Measurements from ENCODE around the gene GRM7.

The GRM7 gene

DNA sequence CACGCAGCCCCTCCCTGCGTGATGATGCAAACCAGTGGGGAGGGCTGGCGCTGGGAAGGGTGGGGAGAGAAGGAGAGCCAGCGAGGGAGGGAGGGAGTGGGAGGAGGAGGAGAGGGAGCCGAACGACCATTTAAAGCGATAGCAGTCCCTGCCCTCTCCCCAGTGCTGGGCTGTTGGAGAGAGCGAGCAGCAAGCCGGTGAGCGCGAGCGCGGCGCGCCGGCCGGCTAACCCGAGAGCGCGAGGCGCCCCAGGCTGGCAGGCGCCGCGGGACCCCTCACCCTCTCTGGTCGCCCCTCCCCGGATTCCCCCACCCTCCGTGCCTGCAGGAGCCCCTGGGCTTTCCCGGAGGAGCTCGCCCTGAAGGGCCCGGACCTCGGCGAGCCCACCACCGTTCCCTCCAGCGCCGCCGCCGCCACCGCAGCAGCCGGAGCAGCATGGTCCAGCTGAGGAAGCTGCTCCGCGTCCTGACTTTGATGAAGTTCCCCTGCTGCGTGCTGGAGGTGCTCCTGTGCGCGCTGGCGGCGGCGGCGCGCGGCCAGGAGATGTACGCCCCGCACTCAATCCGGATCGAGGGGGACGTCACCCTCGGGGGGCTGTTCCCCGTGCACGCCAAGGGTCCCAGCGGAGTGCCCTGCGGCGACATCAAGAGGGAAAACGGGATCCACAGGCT, at the start of gene GRM7:
Gene GRM7, plus strand, starts transcription at position 162 of the 671 bp plus-strand sequence.
- no peak for DNase-seq (ENCODE audit: low spot score)

GRCh38 chr3:6821411-6821810, 39.5 kb upstream of the GRM7 start:
- no peak for DNase-seq (ENCODE audit: low spot score)

- no peak for DNase-seq (ENCODE audit: low spot score)
These were observed 35.4 kb upstream of the GRM7 start for GRCh38 chr3:6825524-6825923.

DNA sequence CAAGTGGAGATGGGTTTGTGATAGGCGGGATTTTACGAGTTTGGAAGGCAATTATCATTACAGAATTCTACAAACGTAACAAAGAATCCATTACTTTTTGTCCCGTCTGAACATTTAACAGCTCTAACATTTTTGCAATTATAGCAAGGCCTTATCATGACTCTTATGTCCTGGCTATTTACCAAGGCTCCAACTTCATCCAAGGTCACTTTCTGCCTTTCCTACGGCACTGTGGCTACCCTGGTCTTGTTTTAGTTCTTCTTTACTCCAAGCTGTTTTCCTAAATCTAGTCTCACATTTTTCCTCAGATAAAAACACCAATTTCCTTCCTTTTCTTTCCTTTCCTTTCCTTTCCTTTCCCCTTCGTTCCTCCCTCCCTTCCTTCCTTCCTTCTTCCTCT, 33.5 kb upstream of the GRM7 start:
- no peak for DNase-seq (ENCODE audit: low spot score)

DNA sequence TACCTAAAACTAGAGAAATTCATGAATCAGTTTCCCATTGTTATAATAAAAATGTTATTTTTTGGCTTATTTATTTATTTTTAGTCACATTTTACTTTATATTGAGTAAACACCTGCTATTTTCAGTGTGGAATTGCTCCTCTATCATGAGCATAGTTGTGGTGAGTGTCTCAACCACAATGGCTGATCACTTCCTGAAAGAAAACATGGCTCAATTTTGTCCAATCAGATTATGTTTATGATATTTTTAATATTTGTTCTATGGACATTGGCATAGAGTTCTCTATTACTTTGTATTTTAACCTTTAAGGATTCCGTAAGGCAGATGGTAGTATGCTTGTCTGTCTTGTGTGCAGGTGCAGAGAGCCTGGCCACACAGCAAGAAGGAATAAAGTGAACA, 16.2 kb upstream of the GRM7 start:
- DNase-seq (ENCODE audit: low spot score), result no peak

GRCh38 chr3:6854184-6854583, 6.7 kb upstream of the GRM7 start:
- DNase-seq (ENCODE audit: low spot score), result no peak

DNA sequence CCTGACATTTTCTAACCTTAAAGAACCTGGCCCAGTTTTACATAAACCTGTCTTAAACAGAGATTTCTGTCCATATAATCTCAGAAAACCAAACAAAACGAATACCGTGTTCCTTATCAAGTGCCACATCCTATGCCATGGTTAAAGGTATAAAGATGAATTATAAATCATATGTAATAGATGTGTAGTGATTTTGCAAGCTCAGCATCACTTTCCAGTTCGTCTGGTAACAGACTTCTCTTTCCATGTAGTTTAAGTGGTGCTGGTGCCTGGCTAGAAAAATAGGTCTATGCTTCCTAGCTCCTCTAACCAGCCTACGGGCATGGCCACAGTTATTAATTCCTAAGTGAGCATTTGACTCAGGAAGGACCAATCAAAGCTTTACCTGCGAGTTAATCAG, 3.4 kb upstream of the GRM7 start:
- no peak for DNase-seq (ENCODE audit: low spot score)

DNA sequence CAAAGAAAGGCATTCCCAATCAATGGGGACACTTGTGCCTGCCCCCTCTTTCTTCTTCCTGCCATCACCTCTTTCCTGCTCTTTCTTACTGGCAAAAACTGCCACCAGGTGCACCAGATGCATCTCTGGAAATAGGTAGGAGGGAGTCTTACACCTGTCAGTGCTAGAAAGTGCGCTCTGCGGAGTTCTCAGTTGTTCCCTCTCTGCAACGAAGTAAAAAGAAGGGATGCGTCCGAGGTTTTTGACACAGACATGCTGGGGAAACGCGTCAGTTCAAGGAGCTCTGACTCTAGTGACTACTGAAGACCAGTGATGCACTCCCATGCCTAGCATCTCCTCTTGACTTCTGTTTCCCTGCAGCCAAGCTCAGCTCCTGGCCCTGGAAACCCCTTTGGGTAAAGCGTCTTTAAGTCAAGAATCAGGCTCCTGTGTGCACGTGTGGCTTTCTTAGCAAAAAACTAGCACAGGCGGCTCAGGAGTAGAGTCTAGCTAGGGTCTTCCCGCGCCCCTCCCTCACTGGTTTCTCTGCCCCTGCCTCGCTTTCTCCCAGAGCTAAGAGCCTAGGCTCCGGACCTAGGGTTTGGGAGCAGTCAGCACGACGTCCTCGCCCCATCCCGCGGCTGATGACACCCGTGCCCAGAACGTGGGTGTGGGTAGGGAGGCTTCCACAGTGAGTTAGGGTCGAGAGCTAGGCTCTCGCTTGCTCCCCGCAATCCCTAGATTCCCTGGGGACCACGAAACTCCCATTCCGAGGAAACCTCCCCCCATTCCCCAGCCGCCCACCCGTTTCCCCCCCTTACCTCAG, 564 bp upstream of the GRM7 start:
- no peak for DNase-seq (ENCODE audit: low spot score)

GRCh38 chr3:6861625-6862000, 698 bp downstream of the GRM7 start:
- no peak for DNase-seq (ENCODE audit: low spot score)

DNA sequence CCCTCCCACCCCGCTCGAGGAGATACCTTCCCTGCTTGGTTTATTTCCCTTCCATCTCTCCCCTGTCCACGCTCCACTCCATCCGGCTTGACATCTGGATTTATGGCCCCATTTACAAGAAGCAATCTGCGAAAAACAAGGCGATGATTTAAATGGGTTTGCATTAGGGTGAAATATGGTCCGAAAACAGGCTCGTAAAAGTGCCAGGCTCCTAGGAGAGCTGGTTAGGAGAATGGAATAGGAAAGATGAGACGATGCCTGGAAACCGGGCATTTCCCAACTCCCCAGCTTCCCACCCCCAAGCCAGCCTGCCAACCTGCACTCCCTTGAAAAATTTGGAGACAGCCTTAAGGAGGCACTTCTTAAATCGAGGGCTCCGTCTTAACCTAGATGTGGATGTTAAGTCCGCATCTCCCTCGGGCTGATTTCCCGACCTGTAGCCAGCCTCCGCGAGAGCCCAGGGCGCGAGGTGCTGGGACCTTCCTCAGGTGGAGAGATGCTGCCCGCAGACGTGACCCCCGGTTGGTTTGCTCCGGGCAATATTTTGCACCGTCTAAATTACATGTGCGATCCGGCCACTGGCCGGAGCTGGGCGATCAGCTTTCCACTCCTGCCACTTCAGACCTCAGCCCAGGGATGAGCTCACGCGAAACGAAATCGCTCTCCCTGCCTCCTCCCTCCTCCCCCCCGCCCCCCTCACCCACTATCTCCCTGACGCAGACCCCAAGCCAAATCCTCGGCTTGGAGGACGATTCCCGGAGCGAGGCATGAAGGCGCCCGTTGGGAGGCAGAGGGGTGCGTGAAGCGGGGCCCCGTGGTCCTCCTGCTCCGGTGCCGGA, 1.3 kb downstream of the GRM7 start:
- DNase-seq (ENCODE audit: low spot score), result no peak

DNA sequence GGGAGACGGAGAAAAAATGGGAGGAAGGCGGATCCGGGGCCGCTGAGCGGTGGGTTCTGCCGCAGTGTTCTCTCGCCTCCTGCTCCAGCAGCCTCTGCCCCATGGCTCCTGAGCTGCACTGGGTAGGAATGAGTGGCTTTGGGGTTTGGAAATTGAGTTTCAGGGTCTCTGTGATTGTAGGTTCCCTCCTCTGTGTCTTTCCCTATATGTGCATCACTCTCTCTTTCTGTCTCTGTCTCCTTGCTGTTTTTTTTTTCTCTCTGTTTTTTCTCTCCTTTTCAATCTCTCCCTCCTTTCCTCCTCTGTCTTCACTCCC, 1.9 kb downstream of the GRM7 start:
- no peak for DNase-seq (ENCODE audit: low spot score)

GRCh38 chr3:6867269-6867668, 6.4 kb downstream of the GRM7 start:
- no peak for DNase-seq (ENCODE audit: low spot score)

DNA sequence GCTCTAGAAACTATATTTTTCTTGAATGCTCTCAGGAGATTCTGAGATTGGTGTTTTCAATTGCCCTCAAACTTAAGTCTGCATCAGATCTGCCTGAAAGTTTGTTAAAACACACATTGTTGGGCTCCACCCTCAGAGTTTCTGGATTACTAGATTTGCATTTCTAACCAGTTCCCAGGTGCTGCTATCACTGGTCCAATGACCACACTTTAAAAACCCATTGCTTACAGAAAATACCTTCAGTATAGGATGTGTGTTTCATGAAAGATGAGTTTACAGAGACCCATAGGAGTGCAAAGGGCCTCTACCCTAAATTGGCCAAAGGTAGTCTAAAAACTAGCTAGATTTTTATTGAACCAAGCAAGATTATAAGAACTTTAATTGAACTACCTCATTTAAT, 17.8 kb downstream of the GRM7 start:
- DNase-seq (ENCODE audit: low spot score), result no peak

GRCh38 chr3:6912240-6912639, 51.3 kb downstream of the GRM7 start:
- no peak for DNase-seq (ENCODE audit: low spot score)

GRCh38 chr3:6915898-6916297, 55.0 kb downstream of the GRM7 start:
- DNase-seq (ENCODE audit: low spot score), result no peak

GRCh38 chr3:6921066-6921465, 60.2 kb downstream of the GRM7 start:
- DNase-seq (ENCODE audit: low spot score), result no peak

- DNase-seq (ENCODE audit: low spot score), result no peak
These were observed 61.0 kb downstream of the GRM7 start for GRCh38 chr3:6921876-6922275.

DNA sequence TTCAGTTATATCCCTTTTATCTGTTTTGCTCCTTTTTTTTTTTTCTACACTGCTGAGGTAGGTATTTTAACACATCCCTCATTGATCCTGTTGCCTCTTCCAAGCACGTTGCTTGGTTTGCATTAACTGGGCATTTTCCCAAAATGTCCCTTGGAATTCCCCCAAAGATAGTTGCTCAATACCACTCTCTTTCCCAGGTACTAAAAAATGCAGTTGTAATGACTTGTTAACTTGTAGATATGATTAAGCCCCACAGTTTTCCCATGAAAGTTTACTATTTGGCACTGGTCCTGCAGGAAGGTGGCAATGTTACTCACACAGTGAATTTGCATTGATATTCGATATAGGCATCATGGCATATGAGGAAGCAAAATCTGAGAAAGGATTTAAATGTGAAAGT, 67.1 kb downstream of the GRM7 start:
- DNase-seq (ENCODE audit: low spot score), result no peak

- no peak for DNase-seq (ENCODE audit: low spot score)
These were observed 69.0 kb downstream of the GRM7 start for GRCh38 chr3:6929918-6930317.

DNA sequence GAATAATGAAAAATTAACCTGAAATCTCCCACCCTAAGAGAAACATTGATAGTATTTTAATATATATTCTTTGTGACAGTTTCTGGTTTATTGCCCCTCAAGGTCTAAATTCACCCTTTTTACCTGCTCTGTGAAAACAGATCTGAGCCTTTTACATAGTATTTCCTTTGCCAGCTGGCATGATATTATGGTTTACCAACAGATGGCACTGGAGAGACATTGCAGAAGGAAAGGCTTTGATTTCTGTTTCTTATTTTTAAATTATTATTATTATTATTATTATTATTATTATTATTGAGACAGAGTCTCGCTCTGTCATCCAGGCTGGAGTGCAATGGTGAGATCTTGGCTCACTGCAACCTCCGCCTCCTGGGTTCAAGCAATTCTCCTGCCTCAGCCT, 74.5 kb downstream of the GRM7 start:
- DNase-seq (ENCODE audit: low spot score), result peak; percentile 15

DNA sequence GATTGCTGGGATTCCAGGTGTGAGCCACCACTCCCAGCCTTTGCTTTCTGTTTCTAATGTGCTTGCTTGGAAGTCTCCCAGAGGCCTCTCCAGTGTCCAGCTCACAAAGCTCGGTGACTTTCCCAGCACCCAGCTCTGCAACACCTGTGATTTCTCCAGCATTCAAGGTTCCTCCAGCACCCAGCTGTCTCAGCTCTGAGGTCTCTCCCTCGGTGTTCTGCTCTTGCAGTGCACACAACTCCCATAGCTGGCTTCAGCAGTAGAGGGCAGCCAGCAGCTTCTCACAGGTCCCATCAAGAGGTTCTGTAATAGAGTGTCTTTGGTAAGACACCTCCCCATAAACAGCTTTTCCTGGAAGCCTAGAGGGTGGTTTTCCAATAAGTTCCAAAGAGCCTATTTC, 75.1 kb downstream of the GRM7 start:
- DNase-seq (ENCODE audit: low spot score), result no peak

DNA sequence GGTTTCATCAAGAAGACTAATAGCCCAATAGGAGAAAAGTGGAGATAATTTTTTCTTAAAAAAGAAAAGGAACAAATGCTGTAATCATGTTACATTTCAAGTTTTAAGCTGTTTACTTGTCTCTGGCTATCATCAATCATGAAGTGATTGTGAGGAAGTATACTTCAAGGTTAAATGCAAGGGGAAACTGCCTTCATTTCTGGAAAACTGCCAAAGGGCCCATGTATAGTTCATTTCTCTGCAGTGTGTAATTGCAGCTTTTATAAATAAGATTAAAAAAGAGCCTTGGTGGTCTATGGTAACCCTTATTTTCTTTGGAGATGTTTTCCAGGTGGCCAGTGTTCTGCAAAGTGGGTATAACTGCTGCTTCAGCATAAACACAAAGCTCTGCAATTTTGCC, 101.9 kb downstream of the GRM7 start:
- DNase-seq (ENCODE audit: low spot score), result no peak

GRCh38 chr3:6965881-6966280, 105.0 kb downstream of the GRM7 start:
- DNase-seq (ENCODE audit: low spot score), result no peak

All from RKO (cell line).